Stimulated activated effector memory CD8-positive, alpha-beta T cell treated with anti-CD3 and anti-CD28 coated beads, Interleukin-12 subunit alpha, Interleukin-12 subunit beta, amount 100 ng/mL, for 72 hours (primary cell): ENCODE data around the gene LMO4.

Experiments
- ATAC-seq: fragments of 150-1000 bp; cut with Tn5 transposase; 2 replicates; pipeline ENCODE4 v1.10.0; 2021
- DNase-seq, 2 donors: peaks; one replicate each; pipeline ENCODE4 v3.0.0; 2021 to 2022; ENCODE audit warnings: low spot score in 2 of 2
- H3K27ac Mint-ChIP-seq: one replicate; pipeline ENCODE4 v1.8.0; 2022; ENCODE audit warnings: mild to moderate bottlenecking, mixed read lengths
- H3K36me3 Mint-ChIP-seq: one replicate; pipeline ENCODE4 v1.8.0; 2022; ENCODE audit warnings: mild to moderate bottlenecking, mixed read lengths
- H3K4me1 Mint-ChIP-seq: one replicate; pipeline ENCODE4 v1.8.0; 2022; ENCODE audit warnings: mixed read lengths
- H3K4me3 Mint-ChIP-seq: one replicate; pipeline ENCODE4 v1.8.0; 2022; ENCODE audit warnings: mild to moderate bottlenecking, mixed read lengths
- H3K9me3 Mint-ChIP-seq: one replicate; pipeline ENCODE4 v1.8.0; 2022; ENCODE audit warnings: mixed read lengths

The LMO4 gene

GRCh38 chr1:87368907-87369306 is 40.2 kb downstream of the LMO4 start:
- H3K9me3 Mint-ChIP-seq, result no peaks in the 10 kb centered on the region
- H3K4me1 Mint-ChIP-seq, result no peaks in the 10 kb centered on the region
- no peak overlapping the region for H3K4me3 Mint-ChIP-seq
- H3K36me3 Mint-ChIP-seq, result no peaks in the 10 kb centered on the region
- no peak for DNase-seq
- H3K27ac Mint-ChIP-seq, result no peak overlapping the region
- ATAC-seq, result no peak

- ATAC-seq (no peak), DNase-seq (no peak)
- no peak overlapping the region for H3K4me3 Mint-ChIP-seq
- no peaks in the 10 kb centered on the region for H3K9me3 Mint-ChIP-seq
- no peaks in the 10 kb centered on the region for H3K4me1 Mint-ChIP-seq
- no peaks in the 10 kb centered on the region for H3K36me3 Mint-ChIP-seq
- H3K27ac Mint-ChIP-seq, result no peak overlapping the region
These were observed 41.2 kb downstream of the LMO4 start for GRCh38 chr1:87369736-87370478.

- no peak for DNase-seq
- no peak overlapping the region for H3K27ac Mint-ChIP-seq
- no peak overlapping the region for H3K4me3 Mint-ChIP-seq
- no peaks in the 10 kb centered on the region for H3K4me1 Mint-ChIP-seq
- ATAC-seq, result no peak
- H3K36me3 Mint-ChIP-seq, result no peaks in the 10 kb centered on the region
- H3K9me3 Mint-ChIP-seq, result no peaks in the 10 kb centered on the region
These were observed 41.9 kb downstream of the LMO4 start for GRCh38 chr1:87370544-87370943.

- H3K9me3 Mint-ChIP-seq, result peaks cover 14% of the 10 kb centered on the region
- no peak overlapping the region for H3K27ac Mint-ChIP-seq
- ATAC-seq (no peak), DNase-seq (no peak)
- H3K4me1 Mint-ChIP-seq, result no peaks in the 10 kb centered on the region
- no peak overlapping the region for H3K4me3 Mint-ChIP-seq
- no peaks in the 10 kb centered on the region for H3K36me3 Mint-ChIP-seq
These were observed 50.6 kb downstream of the LMO4 start for GRCh38 chr1:87379306-87379705.

GRCh38 chr1:87386217-87386790 is 57.6 kb downstream of the LMO4 start:
- ATAC-seq, result no peak
- Mint-ChIP-seq H3K4me1 (no peaks in the 10 kb centered on the region), H3K27ac (no peak overlapping the region), H3K9me3 (no peaks in the 10 kb centered on the region), H3K4me3 (no peak overlapping the region), H3K36me3 (no peaks in the 10 kb centered on the region)
- no peak for DNase-seq

GRCh38 chr1:87388411-87388810 is 59.7 kb downstream of the LMO4 start:
- no peak for DNase-seq
- no peaks in the 10 kb centered on the region for H3K9me3 Mint-ChIP-seq
- H3K36me3 Mint-ChIP-seq, result no peaks in the 10 kb centered on the region
- no peaks in the 10 kb centered on the region for H3K4me1 Mint-ChIP-seq
- no peak overlapping the region for H3K27ac Mint-ChIP-seq
- no peak overlapping the region for H3K4me3 Mint-ChIP-seq
- no peak for ATAC-seq

- ATAC-seq, result no peak
- Mint-ChIP-seq H3K4me1 (no peaks in the 10 kb centered on the region), H3K9me3 (no peaks in the 10 kb centered on the region), H3K4me3 (no peak overlapping the region), H3K27ac (no peak overlapping the region), H3K36me3 (no peaks in the 10 kb centered on the region)
- DNase-seq, result no peak
These were observed 60.3 kb downstream of the LMO4 start for GRCh38 chr1:87389011-87389410.

- H3K4me3 Mint-ChIP-seq, result no peak overlapping the region
- no peak for DNase-seq
- no peaks in the 10 kb centered on the region for H3K9me3 Mint-ChIP-seq
- no peak overlapping the region for H3K27ac Mint-ChIP-seq
- no peaks in the 10 kb centered on the region for H3K4me1 Mint-ChIP-seq
- ATAC-seq, result no peak
- no peaks in the 10 kb centered on the region for H3K36me3 Mint-ChIP-seq
These were observed 60.9 kb downstream of the LMO4 start for GRCh38 chr1:87389546-87389945.

- no peak for DNase-seq
- no peak overlapping the region for H3K27ac Mint-ChIP-seq
- H3K36me3 Mint-ChIP-seq, result no peaks in the 10 kb centered on the region
- no peaks in the 10 kb centered on the region for H3K9me3 Mint-ChIP-seq
- no peak overlapping the region for H3K4me3 Mint-ChIP-seq
- H3K4me1 Mint-ChIP-seq, result no peaks in the 10 kb centered on the region
- ATAC-seq, result no peak
These were observed 63.8 kb downstream of the LMO4 start for GRCh38 chr1:87392248-87393192.

GRCh38 chr1:87393445-87394085 is 64.9 kb downstream of the LMO4 start:
- ATAC-seq (no peak), DNase-seq (no peak)
- no peaks in the 10 kb centered on the region for H3K4me1 Mint-ChIP-seq
- H3K4me3 Mint-ChIP-seq, result no peak overlapping the region
- H3K27ac Mint-ChIP-seq, result no peak overlapping the region
- H3K9me3 Mint-ChIP-seq, result no peaks in the 10 kb centered on the region
- H3K36me3 Mint-ChIP-seq, result no peaks in the 10 kb centered on the region

- Mint-ChIP-seq H3K4me1 (no peaks in the 10 kb centered on the region), H3K27ac (no peak overlapping the region), H3K9me3 (no peaks in the 10 kb centered on the region), H3K36me3 (no peaks in the 10 kb centered on the region), H3K4me3 (no peak overlapping the region)
- ATAC-seq (no peak), DNase-seq (no peak)
These were observed 65.8 kb downstream of the LMO4 start for GRCh38 chr1:87394513-87394912.

GRCh38 chr1:87394982-87395381 is 66.3 kb downstream of the LMO4 start:
- no peak overlapping the region for H3K4me3 Mint-ChIP-seq
- H3K27ac Mint-ChIP-seq, result no peak overlapping the region
- H3K4me1 Mint-ChIP-seq, result no peaks in the 10 kb centered on the region
- ATAC-seq, result no peak
- H3K36me3 Mint-ChIP-seq, result no peaks in the 10 kb centered on the region
- DNase-seq, result no peak
- no peaks in the 10 kb centered on the region for H3K9me3 Mint-ChIP-seq
